ENCODE results near the gene CA11.
"Not testable (repeated sequence)": the region's sequence is repeated elsewhere in the genome, so short reads cannot be mapped to it uniquely, and the experiment has no call there.

CA11 gene

GRCh38 chr19:48633148-48634035 lies 12.6 kb downstream of the CA11 start:
- no peak overlapping the region for H3K4me3 ChIP-seq (ENCODE audit: low read length)
- peaks cover 7% of the 10 kb centered on the region for H3K4me1 ChIP-seq (ENCODE audit: insufficient read depth, low read length)
- 0 out of 2 replicates have a peak, but pooled peaks cover 2% of the 10 kb centered on the region for H3K36me3 ChIP-seq (ENCODE audit: insufficient read depth, low read length)
- peaks cover 15% of the 10 kb centered on the region for H3K27me3 ChIP-seq (ENCODE audit: insufficient read depth, low read length)
- H3K9ac ChIP-seq (ENCODE audit: low read depth, low read length), result no peak overlapping the region
- peak overlapping the region; percentile 46; the same call in 1 of the 2 replicates for H3K27ac ChIP-seq (ENCODE audit: low read depth, low read length)
- WGBS, result 91% methylated on average over 21 of the region's 22 CpGs
- no peaks in the 10 kb centered on the region for H3K9me3 ChIP-seq (ENCODE audit: insufficient read depth, low read depth, low read length)

- Histone ChIP-seq H3K27me3 (ENCODE audit: insufficient read depth, low read length) (peaks cover 15% of the 10 kb centered on the region), H3K36me3 (ENCODE audit: insufficient read depth, low read length) (0 out of 2 replicates have a peak, but pooled peaks cover 2% of the 10 kb centered on the region), H3K4me3 (ENCODE audit: low read length) (no peak overlapping the region), H3K27ac (ENCODE audit: low read depth, low read length) (no peak overlapping the region), H3K9ac (ENCODE audit: low read depth, low read length) (no peak overlapping the region), H3K4me1 (ENCODE audit: insufficient read depth, low read length) (peaks cover 6% of the 10 kb centered on the region), H3K9me3 (ENCODE audit: insufficient read depth, low read depth, low read length) (no peaks in the 10 kb centered on the region)
Measured at GRCh38 chr19:48632692-48633147, 13.3 kb downstream of the CA11 start.

- not testable (repeated sequence) for H3K27ac ChIP-seq (ENCODE audit: low read depth, low read length); H3K4me3 ChIP-seq (ENCODE audit: low read length); H3K9ac ChIP-seq (ENCODE audit: low read depth, low read length); H3K4me1 ChIP-seq (ENCODE audit: insufficient read depth, low read length); H3K9me3 ChIP-seq (ENCODE audit: insufficient read depth, low read depth, low read length); H3K36me3 ChIP-seq (ENCODE audit: insufficient read depth, low read length)
- 96% methylated on average over 11 of the region's 11 CpGs for whole genome bisulfite sequencing
- H3K27me3 ChIP-seq (ENCODE audit: insufficient read depth, low read length), result peaks cover 15% of the 10 kb centered on the region
Measured at GRCh38 chr19:48632286-48632685, 13.7 kb downstream of the CA11 start.

- H3K4me1 ChIP-seq (ENCODE audit: insufficient read depth, low read length), result peaks cover 6% of the 10 kb centered on the region
- H3K36me3 ChIP-seq (ENCODE audit: insufficient read depth, low read length), result 0 out of 2 replicates have a peak, but pooled peaks cover 4% of the 10 kb centered on the region
- no peaks in the 10 kb centered on the region for H3K9me3 ChIP-seq (ENCODE audit: insufficient read depth, low read depth, low read length)
- H3K27me3 ChIP-seq (ENCODE audit: insufficient read depth, low read length), result peaks cover 6% of the 10 kb centered on the region
- H3K4me3 ChIP-seq (ENCODE audit: low read length), result peak overlapping the region; percentile 48
- no peak overlapping the region; the same call in 1 of the 2 replicates for H3K9ac ChIP-seq (ENCODE audit: low read depth, low read length)
- H3K27ac ChIP-seq (ENCODE audit: low read depth, low read length), result peak overlapping the region; percentile 87; the same call in 1 of the 2 replicates
- WGBS, result 84% methylated on average over 3 of the region's 3 CpGs
Measured at GRCh38 chr19:48631225-48631624, 14.8 kb downstream of the CA11 start.

- H3K9ac ChIP-seq (ENCODE audit: low read depth, low read length), result peak overlapping the region; percentile 55
- no peaks in the 10 kb centered on the region for H3K27me3 ChIP-seq (ENCODE audit: insufficient read depth, low read length)
- H3K4me1 ChIP-seq (ENCODE audit: insufficient read depth, low read length), result peaks cover 6% of the 10 kb centered on the region
- WGBS, result 3% methylated on average over 43 of the region's 47 CpGs
- H3K27ac ChIP-seq (ENCODE audit: low read depth, low read length), result peak overlapping the region; percentile 87; the same call in 1 of the 2 replicates
- 0 out of 2 replicates have a peak, but pooled peaks cover 5% of the 10 kb centered on the region for H3K36me3 ChIP-seq (ENCODE audit: insufficient read depth, low read length)
- peak overlapping the region; percentile 48 for H3K4me3 ChIP-seq (ENCODE audit: low read length)
- H3K9me3 ChIP-seq (ENCODE audit: insufficient read depth, low read depth, low read length), result no peaks in the 10 kb centered on the region
Measured at GRCh38 chr19:48630296-48631063, 15.5 kb downstream of the CA11 start.

GRCh38 chr19:48629599-48630295 lies 16.2 kb downstream of the CA11 start:
- 27% methylated on average over 48 of the region's 48 CpGs for WGBS
- H3K9ac ChIP-seq (ENCODE audit: low read depth, low read length), result peak overlapping the region; percentile 55
- H3K4me1 ChIP-seq (ENCODE audit: insufficient read depth, low read length), result peaks cover 13% of the 10 kb centered on the region
- peak overlapping the region; percentile 48 for H3K4me3 ChIP-seq (ENCODE audit: low read length)
- no peaks in the 10 kb centered on the region for H3K27me3 ChIP-seq (ENCODE audit: insufficient read depth, low read length)
- H3K9me3 ChIP-seq (ENCODE audit: insufficient read depth, low read depth, low read length), result no peaks in the 10 kb centered on the region
- H3K36me3 ChIP-seq (ENCODE audit: insufficient read depth, low read length), result 0 out of 2 replicates have a peak, but pooled peaks cover 5% of the 10 kb centered on the region
- peak overlapping the region; percentile 87; the same call in 1 of the 2 replicates for H3K27ac ChIP-seq (ENCODE audit: low read depth, low read length)

GRCh38 chr19:48629297-48629598 lies 16.7 kb downstream of the CA11 start:
- 96% methylated on average over 22 of the region's 22 CpGs for WGBS

GRCh38 chr19:48628486-48629296 lies 17.3 kb downstream of the CA11 start:
- H3K4me1 ChIP-seq (ENCODE audit: insufficient read depth, low read length), result peaks cover 8% of the 10 kb centered on the region
- H3K27me3 ChIP-seq (ENCODE audit: insufficient read depth, low read length), result no peaks in the 10 kb centered on the region
- H3K4me3 ChIP-seq (ENCODE audit: low read length), result no peak overlapping the region
- 91% methylated on average over 34 of the region's 34 CpGs for WGBS
- H3K9ac ChIP-seq (ENCODE audit: low read depth, low read length), result no peak overlapping the region
- H3K36me3 ChIP-seq (ENCODE audit: insufficient read depth, low read length), result 0 out of 2 replicates have a peak, but pooled peaks cover 5% of the 10 kb centered on the region
- no peak overlapping the region for H3K27ac ChIP-seq (ENCODE audit: low read depth, low read length)
- H3K9me3 ChIP-seq (ENCODE audit: insufficient read depth, low read depth, low read length), result no peaks in the 10 kb centered on the region

More at GRCh38 chr19:48629297-48629598, 16.7 kb downstream of the CA11 start:
- Histone ChIP-seq H3K9me3 (ENCODE audit: insufficient read depth, low read depth, low read length) (no peaks in the 10 kb centered on the region), H3K27ac (ENCODE audit: low read depth, low read length) (peak overlapping the region; percentile 8; the same call in 1 of the 2 replicates), H3K9ac (ENCODE audit: low read depth, low read length) (no peak overlapping the region), H3K4me1 (ENCODE audit: insufficient read depth, low read length) (peaks cover 12% of the 10 kb centered on the region), H3K27me3 (ENCODE audit: insufficient read depth, low read length) (no peaks in the 10 kb centered on the region), H3K4me3 (ENCODE audit: low read length) (no peak overlapping the region; the same call in 1 of the 2 replicates), H3K36me3 (ENCODE audit: insufficient read depth, low read length) (0 out of 2 replicates have a peak, but pooled peaks cover 5% of the 10 kb centered on the region)

- H3K36me3 ChIP-seq (ENCODE audit: insufficient read depth, low read length), result 0 out of 2 replicates have a peak, but pooled peaks cover 4% of the 10 kb centered on the region
- H3K9ac ChIP-seq (ENCODE audit: low read depth, low read length), result no peak overlapping the region
- no peaks in the 10 kb centered on the region for H3K27me3 ChIP-seq (ENCODE audit: insufficient read depth, low read length)
- H3K4me1 ChIP-seq (ENCODE audit: insufficient read depth, low read length), result peaks cover 13% of the 10 kb centered on the region
- H3K4me3 ChIP-seq (ENCODE audit: low read length), result no peak overlapping the region
- WGBS, result 92% methylated on average over 17 of the region's 17 CpGs
- no peaks in the 10 kb centered on the region for H3K9me3 ChIP-seq (ENCODE audit: insufficient read depth, low read depth, low read length)
- H3K27ac ChIP-seq (ENCODE audit: low read depth, low read length), result no peak overlapping the region; the same call in 1 of the 2 replicates
Measured at GRCh38 chr19:48627865-48628314, 18.1 kb downstream of the CA11 start.
